Brain microvascular endothelial cell (primary cell): ENCODE results near the gene HMGXB3.
"Not testable (repeated sequence)": the region's sequence is repeated elsewhere in the genome, so short reads cannot be mapped to it uniquely, and the experiment has no call there.

Source experiments
- DNase-seq: peaks from one replicate; pipeline ENCODE4 v3.0.0-alpha.2; 2020
- H3K27ac ChIP-seq: fragments of 250-450 bp; sonication (Bioruptor Pico); 2 replicates; pipeline ENCODE4 v1.5.1; 2020; ENCODE audit warnings: mild to moderate bottlenecking, moderate library complexity
- H3K27me3 ChIP-seq: fragments of 250-450 bp; sonication (Bioruptor Pico); replicated peaks from 2 replicates; pipeline ENCODE4 v1.5.1; 2020; ENCODE audit warnings: mild to moderate bottlenecking
- H3K36me3 ChIP-seq: fragments of 250-450 bp; sonication (Bioruptor Pico); replicated peaks from 2 replicates; pipeline ENCODE4 v1.5.1; 2020; ENCODE audit warnings: mild to moderate bottlenecking
- H3K4me3 ChIP-seq: 2 replicates; pipeline ENCODE4 v1.5.1; 2011; ENCODE audit warnings: low read depth, mild to moderate bottlenecking, control low read depth, low read length, moderate library complexity
- in situ Hi-C: cut with HindIII; loops from 2 replicates; pipeline ENCODE4 v1.10.0; 2017; ENCODE audit warnings: low sequenced_read_pairs, low pct_ligation_motif_present
- TF ChIP-seq, protein P1 (sequence below): IDR thresholded peaks from 2 replicates; pipeline ENCODE4 v1.5.1; 2011; ENCODE audit warnings: low read depth, mild to moderate bottlenecking, moderate library complexity, low read length, control low read depth, inconsistent platforms; ENCODE audit errors: missing control alignments

The HMGXB3 gene

DNA sequence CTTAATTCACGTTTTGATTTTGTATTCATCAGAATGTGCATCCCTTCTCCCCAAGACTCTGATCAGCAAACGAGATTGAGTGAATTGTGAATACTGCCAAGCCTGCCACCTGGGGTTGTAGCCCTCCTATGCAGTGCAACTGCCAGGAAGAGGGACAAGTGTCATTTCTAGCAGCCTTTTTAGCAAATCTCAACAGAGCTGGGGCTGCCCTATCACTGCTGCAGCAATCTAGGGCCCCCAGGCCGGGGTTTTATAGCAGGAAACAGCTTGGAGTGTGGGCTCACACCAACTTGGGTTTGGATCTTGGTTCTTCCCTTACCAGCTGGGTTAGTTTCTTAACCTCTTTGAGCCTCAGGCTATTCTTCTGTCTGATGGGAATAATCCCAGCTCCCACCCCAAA, 81.8 kb downstream of the HMGXB3 start:
- Histone ChIP-seq H3K4me3 (no peak overlapping the region), H3K27ac (no peak overlapping the region), H3K36me3 (no peaks in the 10 kb centered on the region), H3K27me3 (no peaks in the 10 kb centered on the region)
- TF ChIP-seq, protein P1, sequence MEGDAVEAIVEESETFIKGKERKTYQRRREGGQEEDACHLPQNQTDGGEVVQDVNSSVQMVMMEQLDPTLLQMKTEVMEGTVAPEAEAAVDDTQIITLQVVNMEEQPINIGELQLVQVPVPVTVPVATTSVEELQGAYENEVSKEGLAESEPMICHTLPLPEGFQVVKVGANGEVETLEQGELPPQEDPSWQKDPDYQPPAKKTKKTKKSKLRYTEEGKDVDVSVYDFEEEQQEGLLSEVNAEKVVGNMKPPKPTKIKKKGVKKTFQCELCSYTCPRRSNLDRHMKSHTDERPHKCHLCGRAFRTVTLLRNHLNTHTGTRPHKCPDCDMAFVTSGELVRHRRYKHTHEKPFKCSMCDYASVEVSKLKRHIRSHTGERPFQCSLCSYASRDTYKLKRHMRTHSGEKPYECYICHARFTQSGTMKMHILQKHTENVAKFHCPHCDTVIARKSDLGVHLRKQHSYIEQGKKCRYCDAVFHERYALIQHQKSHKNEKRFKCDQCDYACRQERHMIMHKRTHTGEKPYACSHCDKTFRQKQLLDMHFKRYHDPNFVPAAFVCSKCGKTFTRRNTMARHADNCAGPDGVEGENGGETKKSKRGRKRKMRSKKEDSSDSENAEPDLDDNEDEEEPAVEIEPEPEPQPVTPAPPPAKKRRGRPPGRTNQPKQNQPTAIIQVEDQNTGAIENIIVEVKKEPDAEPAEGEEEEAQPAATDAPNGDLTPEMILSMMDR = no peak
- in situ Hi-C loops = no loop called here
- DNase-seq = no peak

DNA sequence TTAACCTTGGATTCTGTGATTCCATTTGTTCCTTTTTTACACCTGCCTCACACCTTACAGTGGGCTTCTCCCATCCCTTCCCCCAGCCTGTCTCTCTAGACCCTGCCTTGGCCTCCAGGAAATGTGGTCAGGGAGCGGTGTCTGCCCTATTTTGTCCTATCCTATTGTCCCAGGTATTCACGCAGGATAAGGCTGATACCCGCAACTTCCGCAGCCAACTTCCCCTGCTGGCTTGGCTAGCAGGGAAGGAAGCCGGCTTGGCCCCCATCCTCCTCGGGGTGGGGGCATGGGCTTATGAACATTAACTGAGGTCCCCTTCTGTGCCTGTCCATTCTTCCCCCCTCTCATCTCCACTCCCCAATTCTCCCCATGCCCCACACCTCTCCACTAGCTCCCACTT, 82.3 kb downstream of the HMGXB3 start:
- Histone ChIP-seq H3K27me3 (no peaks in the 10 kb centered on the region), H3K4me3 (no peak overlapping the region), H3K36me3 (no peaks in the 10 kb centered on the region), H3K27ac (no peak overlapping the region)
- in situ Hi-C loops = no loop called here
- TF ChIP-seq, protein P1 = no peak
- no peak for DNase-seq

DNA sequence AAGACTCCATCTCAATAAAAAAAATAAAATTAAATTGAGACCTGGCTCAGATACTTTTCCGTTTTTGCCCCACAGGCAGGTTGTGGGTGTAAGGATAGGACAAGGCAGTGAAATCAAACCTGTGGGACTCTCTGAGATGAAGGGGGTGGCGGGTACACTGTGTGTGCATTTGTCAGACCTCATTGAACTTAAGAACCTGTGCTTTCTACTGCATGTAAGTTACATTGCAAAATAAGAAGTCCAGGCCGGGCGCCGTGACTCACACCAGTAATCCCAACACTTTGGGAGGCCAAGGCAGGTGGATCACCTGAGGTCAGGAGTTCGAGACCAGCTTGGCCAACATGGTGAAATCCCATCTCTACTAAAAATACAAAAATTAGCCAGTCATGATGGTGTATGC, 84.2 kb downstream of the HMGXB3 start:
- in situ Hi-C loops, H3K27me3 ChIP-seq, DNase-seq, H3K4me3 ChIP-seq, H3K36me3 ChIP-seq, H3K27ac ChIP-seq: not testable (repeated sequence)

DNA sequence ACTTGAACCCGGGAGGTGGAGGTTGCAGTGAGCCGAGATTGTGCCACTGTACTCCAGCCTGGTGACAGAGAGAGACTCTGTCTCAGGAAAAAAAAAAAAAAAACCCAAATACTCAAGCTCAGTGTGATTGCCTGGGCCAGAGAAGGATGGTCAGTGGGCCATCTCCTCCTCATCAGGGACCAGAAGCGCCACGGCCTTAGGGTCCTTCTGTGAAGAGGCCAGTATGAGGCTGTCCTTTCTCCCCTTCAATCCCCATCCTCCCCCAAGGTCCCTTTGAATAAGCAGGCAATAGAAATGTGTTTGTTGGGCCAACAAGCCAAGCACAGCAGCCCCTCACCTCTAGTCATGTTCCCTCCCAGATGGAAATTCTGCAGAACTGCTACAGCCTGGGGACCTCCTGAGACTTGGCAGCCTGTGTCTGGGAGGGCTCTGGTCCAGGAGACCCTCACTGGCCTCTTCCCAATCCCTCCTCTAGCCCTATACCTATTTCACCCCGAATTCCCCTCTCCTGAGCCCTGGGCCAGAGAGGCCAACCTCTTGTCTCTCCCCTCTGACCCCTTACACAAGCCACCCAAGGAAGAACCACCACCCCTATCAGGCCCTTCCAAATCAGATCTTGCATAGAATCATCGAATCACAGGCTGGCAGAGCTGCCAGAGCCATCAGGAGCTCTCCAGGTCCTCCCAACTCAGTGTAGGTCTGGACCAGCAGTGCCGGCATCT, 84.8 kb downstream of the HMGXB3 start:
- Histone ChIP-seq H3K27me3 (no peaks in the 10 kb centered on the region), H3K36me3 (no peaks in the 10 kb centered on the region), H3K4me3 (no peak overlapping the region), H3K27ac (no peak overlapping the region)
- no peak for DNase-seq
- TF ChIP-seq, protein P1 = no peak
- in situ Hi-C loops = no loop called here

DNA sequence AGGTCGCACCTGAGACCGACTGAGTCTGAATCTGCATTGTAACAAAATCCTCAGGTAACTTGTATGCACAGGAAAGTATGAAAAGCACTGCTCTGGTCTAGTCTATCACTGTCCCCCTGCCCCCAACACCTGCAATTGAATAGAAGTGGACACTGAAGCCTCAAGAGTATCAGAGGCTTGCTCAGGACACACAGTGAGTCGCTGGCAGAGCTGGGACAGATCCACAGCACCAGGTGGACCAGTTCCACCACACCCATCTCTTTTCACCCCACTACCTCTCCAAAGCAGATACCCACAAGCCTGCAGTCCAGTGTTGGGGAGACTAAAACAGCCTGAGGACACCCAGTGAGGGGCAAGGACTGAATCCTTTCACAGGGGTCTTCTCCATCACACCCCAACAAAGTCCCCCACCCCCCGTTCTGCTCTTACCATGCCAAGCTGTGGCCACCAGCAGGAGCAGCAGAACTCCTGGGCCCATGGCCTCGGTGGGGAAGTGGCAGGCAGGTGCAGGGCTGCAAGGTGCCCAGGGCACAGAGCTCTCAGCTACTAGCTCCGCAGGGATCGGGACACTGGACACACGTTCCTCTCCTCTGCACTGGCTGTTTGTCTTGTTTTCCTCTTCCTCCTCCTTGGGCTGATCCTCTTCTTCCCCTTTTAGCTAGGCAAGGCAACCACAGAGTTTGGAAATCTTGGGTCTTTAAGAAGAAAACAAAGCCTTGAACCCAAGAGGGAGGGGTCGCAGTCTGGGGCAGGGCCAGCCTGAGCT, 85.6 kb downstream of the HMGXB3 start, which contains the start of gene CSF1R:
TSS of gene CSF1R (minus strand) at position 605 of the 766 bp plus-strand sequence. CDS start at position 478, 127 bp downstream.
- Histone ChIP-seq H3K4me3 (no peak within 1 kb of the TSS), H3K27me3 (no peaks in the 10 kb centered on the region), H3K27ac (no peak within 1 kb of the TSS), H3K36me3 (no peaks in the 10 kb centered on the region)
- TF ChIP-seq, protein P1 = no peak
- DNase-seq = no peak
- in situ Hi-C loops = no loop called here

DNA sequence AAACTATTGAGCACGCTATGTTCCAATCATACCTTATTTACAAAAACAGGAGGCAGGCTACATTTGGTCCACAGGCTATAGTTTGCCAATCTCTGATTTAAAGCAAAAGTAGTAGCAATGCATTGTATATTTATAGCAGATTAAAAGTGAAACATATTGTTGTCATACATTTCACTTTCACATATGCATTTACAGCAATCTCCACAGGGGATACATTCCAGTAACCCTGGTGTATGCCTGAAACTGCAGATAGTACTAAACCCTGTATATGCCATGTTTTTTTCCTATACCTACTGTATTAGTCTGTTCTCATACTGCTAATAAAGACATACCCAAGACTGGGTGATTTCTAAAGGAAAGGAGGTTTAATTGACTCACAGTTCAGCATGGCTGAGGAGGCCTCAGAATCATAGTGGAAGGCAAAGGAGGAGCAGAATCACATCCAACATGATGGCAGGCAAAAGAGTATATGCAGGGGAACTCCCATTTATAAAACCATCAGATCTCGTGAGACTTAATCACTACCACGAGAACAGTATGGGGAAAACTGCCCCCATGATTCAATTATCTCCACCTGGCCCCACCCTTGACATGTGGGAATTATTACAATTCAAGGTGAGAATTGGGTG, 91.7 kb downstream of the HMGXB3 start:
- H3K4me3 ChIP-seq = no peak overlapping the region
- in situ Hi-C loops = no loop called here
- no peaks in the 10 kb centered on the region for H3K36me3 ChIP-seq
- TF ChIP-seq, protein P1 = no peak
- DNase-seq = no peak
- H3K27me3 ChIP-seq = no peaks in the 10 kb centered on the region
- no peak overlapping the region for H3K27ac ChIP-seq
